Heart left ventricle (tissue), 16 donors: ENCODE results near the gene UBL4A. TPM values are rescaled to one million over a fixed set of nuclear protein-coding genes. Genes with fewer than 3 reads are reported as not detected.

ENCODE experiments used
- ATAC-seq, 4 donors: fragments of 200-7000 bp; cut with Tn5 transposase; one replicate each; pipeline ENCODE4 v1.9.1; 2020 to 2022; ENCODE audit warnings: moderate library complexity in 4 of 4, mild to moderate bottlenecking in 3 of 4, moderate number of reproducible peaks in 1 of 4
- DNase-seq, 5 donors: peaks; one replicate each; pipeline ENCODE4 v3.0.0-alpha.2; 2020
- H3K27ac ChIP-seq, 12 donors: fragments of 200-600 bp; sonication (generic) in 4 of 12; one replicate each; pipeline versions ENCODE4 v1.5.0 to v1.8.0; 2016 to 2022; ENCODE audit warnings: mild to moderate bottlenecking in 2 of 12
- H3K27me3 ChIP-seq, 9 donors: fragments of 200-600 bp; sonication (generic) in 2 of 9; one replicate each; pipeline versions ENCODE4 v1.5.1 to v1.8.0; 2016 to 2022; ENCODE audit warnings: mild to moderate bottlenecking in 3 of 9
- H3K36me3 ChIP-seq, 9 donors: fragments of 200-600 bp; sonication (generic) in 2 of 9; one replicate each; pipeline versions ENCODE4 v1.5.0 to v1.8.0; 2018 to 2022; ENCODE audit warnings: mild to moderate bottlenecking in 2 of 9
- H3K4me1 ChIP-seq, 12 donors: fragments of 200-600 bp; sonication (generic) in 4 of 12; one replicate each; pipeline versions ENCODE4 v1.5.0 to v1.8.0; 2016 to 2022; ENCODE audit warnings: mild to moderate bottlenecking in 3 of 12
- H3K4me3 ChIP-seq, 12 donors: fragments of 200-600 bp; sonication (generic) in 4 of 12; one replicate each; pipeline versions ENCODE4 v1.5.0 to v1.8.0; 2017 to 2022; ENCODE audit warnings: mild to moderate bottlenecking in 9 of 12, moderate library complexity in 4 of 12
- H3K9me3 ChIP-seq, 12 donors: fragments of 200-600 bp; sonication (generic) in 4 of 12; one replicate each; pipeline versions ENCODE4 v1.5.0 to v1.8.0; 2016 to 2022; ENCODE audit warnings: mild to moderate bottlenecking in 1 of 12
- CTCF ChIP-seq, 12 donors: fragments of 200-600 bp; sonication (generic) in 4 of 12; IDR thresholded peaks; one replicate each; pipeline versions ENCODE4 v1.5.0 to v1.8.0; 2018 to 2022; ENCODE audit warnings: antibody characterized with exemption in 12 of 12, mild to moderate bottlenecking in 5 of 12
- POLR2A ChIP-seq, 2 donors: fragments of 450-650 bp; IDR thresholded peaks; one replicate each; pipeline ENCODE4 v1.6.1; 2017; ENCODE audit warnings: antibody characterized with exemption in 2 of 2, mild to moderate bottlenecking in 2 of 2, moderate library complexity in 2 of 2
- WGBS, 4 donors: extraction: QIAGEN DNeasy Blood & Tissue Kit in 2 of 4; methylation state at CpG; one replicate each; pipeline versions ENCODE4 v1.1.5 to v1.1.7; 2013 to 2018; 5-methylcytosine and 5-hydroxymethylcytosine counted together
- intact Hi-C, 10 donors: fragments of 100-400 bp; cut with DNase I; formaldehyde crosslinking; loops; one replicate each; pipeline versions ENCODE4 v1.11.1 to v1.14.2; 2022
- polyA plus RNA-seq, 2 donors: library from polyadenylated mRNA; stranded (reverse); fragments of 200-250 nt; gene quantifications; one replicate each; pipeline ENCODE4 v1.2.3, GENCODE V29; 2013
- total RNA-seq, 9 donors: library from RNA; depleted of rRNA in 2 of 9; stranded (reverse); fragments of >200 nt in 2 of 9; fragmentation: NEBNext Ultra II Directional in 3 of 9; extraction: Animal tissue kit (Norgen Biotek cat#: 25700) in 3 of 9; gene quantifications; one replicate each; pipeline versions ENCODE4 v1.1.0 to v1.2.4, GENCODE V29; 2016 to 2023
- donor health status: ischemic (EF 13 %, LVEDD 7.1; RV severe dilation, severe dysfunction).
- donor health status: healthy with polysubstance abuse.
- donor health status: DM: no; HTN: yes; CAD: no.
- donor health status: DM: no; HTN: no; CAD: no.
- donor health status: ischemic (EF 25% LVEDD 6.9; RV normal size, moderate dysfunction).
- donor health status: ischemic (EF 25% LVEDD 5.7; RV mildly dilated, moderate dysfunction).
- donor health status: healthy.
- donor health status: DM: yes; HTN: yes; CAD: no.
- donor health status: ischemic (EF 35%, LVEDD 5.7; RV mildly dilated, moderate dysfunction).
- donor health status: nonischemic (EF 11% LVEDD 7.7; RV severe dilation, severe dysfunction).
- donor health status: DM: yes; HTN: yes; CAD: no.
- donor health status: PGD.
- donor health status: ischemic (EF 29% LVEDD 5.4; RV normal size, mild dysfunction).
- donor health status: nonischemic (EF 23%, LVEDD 6.1; RV moderate dilation, normal function).

UBL4A gene
- total and polyA plus RNA-seq, 11 donors = 34.6 to 92.8 (median 53.7) TPM

GRCh38 chrX:154485150-154486051 lies 1.0 kb downstream of the UBL4A start:
- 30 to 78% (median 54%) methylated on average over 15 to 35 of the region's 35 CpGs for WGBS, 4 donors
- ATAC-seq = no peak
- no peak for TF ChIP-seq POLR2A (IDR thresholded peaks at IDR 0.05)
- TF ChIP-seq CTCF (IDR thresholded peaks at IDR 0.05) = no peak
- intact Hi-C loops = no loop called here
- Histone ChIP-seq H3K36me3 (peaks cover 0 to 9% (median 6%) of the 10 kb centered on the region in 9 donors), H3K27me3 (no peaks in the 10 kb centered on the region), H3K4me1 (peaks cover 0 to 39% (median 17%) of the 10 kb centered on the region in 12 donors), H3K4me3 (peak overlapping the region; percentile 50 to 92 (median 68)), H3K27ac (peak overlapping the region in 11 of 12 donors; percentile 80 to 96 (median 92)), H3K9me3 (no peaks in the 10 kb centered on the region)
- peak in 1 of 5 donors; percentile 62 for DNase-seq

GRCh38 chrX:154484255-154485149 lies 1.9 kb downstream of the UBL4A start:
- DNase-seq (peak in 1 of 5 donors; percentile 42), ATAC-seq (peak in 1 of 4 donors; percentile 32)
- peaks cover 0 to 34% (median 15%) of the 10 kb centered on the region in 12 donors for H3K4me1 ChIP-seq
- peak overlapping the region in 7 of 12 donors; percentile 9 to 96 (median 62) for H3K27ac ChIP-seq
- H3K4me3 ChIP-seq = no peak overlapping the region
- no peaks in the 10 kb centered on the region for H3K9me3 ChIP-seq
- intact Hi-C loops = loop anchor here in 1 of 10 donors (5.0 kb wide), 1 partner anchor 42 kb away; the partner anchor contains the start of gene FAM50A
- TF ChIP-seq CTCF (IDR thresholded peaks at IDR 0.05) (no peak), POLR2A (IDR thresholded peaks at IDR 0.05) (no peak)
- peaks cover 0 to 9% (median 6%) of the 10 kb centered on the region in 9 donors for H3K36me3 ChIP-seq
- no peaks in the 10 kb centered on the region for H3K27me3 ChIP-seq
- WGBS, 4 donors = 69 to 84% (median 71%) methylated on average over 9 to 16 of the region's 16 CpGs

GRCh38 chrX:154483325-154483724 lies 3.1 kb downstream of the UBL4A start:
- no peaks in the 10 kb centered on the region for H3K27me3 ChIP-seq
- 75 to 85% (median 81%) methylated on average over 7 of the region's 7 CpGs for WGBS, 4 donors
- intact Hi-C loops = loop anchor here in 1 of 10 donors (5.0 kb wide), 1 partner anchor 41 kb away; the partner anchor contains the start of gene FAM50A
- DNase-seq (no peak), ATAC-seq (no peak)
- H3K36me3 ChIP-seq = peaks cover 0 to 9% (median 6%) of the 10 kb centered on the region in 9 donors
- H3K9me3 ChIP-seq = no peaks in the 10 kb centered on the region
- H3K27ac ChIP-seq = no peak overlapping the region
- peaks cover 0 to 31% (median 14%) of the 10 kb centered on the region in 12 donors for H3K4me1 ChIP-seq
- TF ChIP-seq CTCF (IDR thresholded peaks at IDR 0.05) (no peak), POLR2A (IDR thresholded peaks at IDR 0.05) (no peak)
- H3K4me3 ChIP-seq = no peak overlapping the region
